Panc1 (cell line): ENCODE results near the gene OR9Q2. TPM values are rescaled to one million over a fixed set of nuclear protein-coding genes. Genes with fewer than 3 reads are reported as not detected.

Source experiments
- ATAC-seq: fragments of 200-7000 bp; cut with Tn5 transposase; 2 replicates; pipeline ENCODE4 v1.9.1; 2020; ENCODE audit warnings: mild to moderate bottlenecking, moderate library complexity
- BruUV-seq: library from RNA; stranded (reverse); fragments of 400-500 nt; replicated peaks from 2 replicates; lab custom pipeline; 2021; lab: Mats Ljungman, UMichigan
- CTCF ChIA-PET: fragments of 300-600 bp; sonication (Branson Sonifier 250); formaldehyde crosslinking; loops from one replicate; lab custom pipeline; 2022; ENCODE audit warnings: antibody characterized with exemption; lab: Charles Lee
- POLR2A ChIA-PET: fragments of 300-600 bp; sonication (Branson Sonifier 250); formaldehyde crosslinking; loops from one replicate; lab custom pipeline; 2022; ENCODE audit warnings: antibody characterized with exemption; lab: Charles Lee
- DNase-seq: peaks from one replicate; pipeline ENCODE4 v3.0.0-alpha.2; 2010; ENCODE audit warnings: low read depth, low spot score
- H3K27ac ChIP-seq: 2 replicates; pipeline ENCODE4 v1.5.1; 2011; ENCODE audit warnings: mild to moderate bottlenecking, low read length, inconsistent platforms
- H3K27me3 ChIP-seq: fragments of 200-500 bp; sonication (Bioruptor generic); 2 replicates; pipeline ENCODE4 v1.6.0; 2014; ENCODE audit warnings: low read length, inconsistent platforms; ENCODE audit not compliant: control insufficient read depth, insufficient read depth
- H3K36me3 ChIP-seq: fragments of 200-500 bp; sonication (Bioruptor generic); 2 replicates; pipeline ENCODE4 v1.5.1; 2014; ENCODE audit warnings: inconsistent platforms, mild to moderate bottlenecking, low read length, moderate library complexity; ENCODE audit not compliant: control insufficient read depth, insufficient read depth
- H3K4me1 ChIP-seq: 2 replicates; pipeline ENCODE4 v1.5.1; 2011; ENCODE audit warnings: inconsistent platforms, mild to moderate bottlenecking, low read length, moderate library complexity; ENCODE audit not compliant: control insufficient read depth, insufficient read depth
- H3K4me3 ChIP-seq, 2 experiments: 2 replicates each; pipeline ENCODE4 v1.5.1; 2011 to 2012; ENCODE audit warnings: low read depth in 2 of 2, low read length in 2 of 2, mild to moderate bottlenecking in 2 of 2, inconsistent platforms in 1 of 2, moderate library complexity in 1 of 2
- H3K9me3 ChIP-seq: fragments of 200-500 bp; sonication (Bioruptor generic); 2 replicates; pipeline ENCODE4 v1.5.1; 2014; ENCODE audit warnings: low read depth, mild to moderate bottlenecking, inconsistent platforms, low read length, moderate library complexity; ENCODE audit not compliant: control insufficient read depth, insufficient read depth
- CTCF ChIP-seq: fragments of 450-650 bp; IDR thresholded peaks from 2 replicates; pipeline ENCODE4 v1.5.1; 2017; ENCODE audit warnings: mild to moderate bottlenecking
- POLR2AphosphoS5 ChIP-seq: IDR thresholded peaks from 2 replicates; pipeline ENCODE4 v1.6.1; 2012; ENCODE audit warnings: mild to moderate bottlenecking, low read depth, low read length, moderate library complexity
- REST ChIP-seq, 2 experiments: IDR thresholded peaks; 2 replicates each; pipeline ENCODE4 v1.6.1; 2011 to 2012; ENCODE audit warnings: low read depth in 2 of 2, control low read depth in 1 of 2, low read length in 1 of 2, mild to moderate bottlenecking in 1 of 2, moderate library complexity in 1 of 2; ENCODE audit not compliant: insufficient read depth in 1 of 2
- SIN3A ChIP-seq: IDR thresholded peaks from 2 replicates; pipeline ENCODE4 v1.6.1; 2012; ENCODE audit warnings: low read depth, mild to moderate bottlenecking, low read length, moderate library complexity, borderline replicate concordance; ENCODE audit not compliant: insufficient read depth
- TCF7L2 ChIP-seq: IDR thresholded peaks from 2 replicates; pipeline ENCODE4 v1.6.1; 2011; ENCODE audit warnings: mild to moderate bottlenecking, low read depth, low read length, inconsistent platforms
- in situ Hi-C: cut with HindIII; loops from 2 replicates; pipeline ENCODE4 v1.10.0; 2016; ENCODE audit warnings: low sequenced_read_pairs, low pct_unique_long_range_greater_than_20kb
- intact Hi-C: fragments of 100-400 bp; cut with micrococcal nuclease; formaldehyde crosslinking; loops from one replicate; pipeline ENCODE4 v1.10.0; 2022; ENCODE audit not compliant: unreplicated experiment
- total RNA-seq: library from RNA; stranded (reverse); gene quantifications from one replicate; pipeline ENCODE4 v1.2.1, GENCODE V29; 2021; ENCODE audit not compliant: unreplicated experiment

Gene OR9Q2
- total RNA-seq, 1 experiment from 2014 or later, result not detected

GRCh38 chr11:58152781-58153180 lies 36.1 kb upstream of the OR9Q2 start:
- TF ChIP-seq CTCF (no peak), SIN3A (no peak), POLR2AphosphoS5 (no peak), TCF7L2 (no peak), REST (IDR thresholded peaks at IDR 0.05; ENCODE audit: insufficient read depth in 1 of 2, low read depth in 2 of 2, low read length in 1 of 2) (no peak)
- ChIA-PET CTCF (no interaction called here), POLR2A (no interaction called here)
- no peaks in the 10 kb centered on the region for H3K36me3 ChIP-seq
- no peak overlapping the region for H3K27ac ChIP-seq
- no peak overlapping the region for H3K4me3 ChIP-seq
- BruUV-seq, result no TSS peak
- DNase-seq, result no peak
- no peaks in the 10 kb centered on the region for H3K27me3 ChIP-seq
- in situ Hi-C loops (no loop called here), intact Hi-C loops (no loop called here)
- H3K9me3 ChIP-seq, result no peaks in the 10 kb centered on the region
- H3K4me1 ChIP-seq, result no peaks in the 10 kb centered on the region
- no peak for ATAC-seq

- no peaks in the 10 kb centered on the region for H3K36me3 ChIP-seq
- POLR2A ChIA-PET, result no interaction called here
- peaks cover 3% of the 10 kb centered on the region; the same call in 1 of the 2 replicates for H3K27me3 ChIP-seq
- TF ChIP-seq TCF7L2 (no peak), POLR2AphosphoS5 (no peak), CTCF (no peak), REST (IDR thresholded peaks at IDR 0.05; ENCODE audit: insufficient read depth in 1 of 2, low read depth in 2 of 2, low read length in 1 of 2) (no peak), SIN3A (no peak)
- intact Hi-C loops (no loop called here), in situ Hi-C loops (no loop called here)
- no TSS peak for BruUV-seq
- ATAC-seq (no peak), DNase-seq (no peak)
- no peaks in the 10 kb centered on the region for H3K9me3 ChIP-seq
- no peaks in the 10 kb centered on the region for H3K4me1 ChIP-seq
- no peak overlapping the region for H3K27ac ChIP-seq
- H3K4me3 ChIP-seq, result no peak overlapping the region
- CTCF ChIA-PET, result no interaction called here
These were observed 24.5 kb upstream of the OR9Q2 start for GRCh38 chr11:58164389-58164788.
